Transverse colon (tissue), 3 donors: ENCODE measurements around the gene MYOZ3.

Source experiments
- EP300 ChIP-seq: sonication (generic); formaldehyde crosslinking; IDR thresholded peaks from one replicate; pipeline ENCODE4 v1.6.1; 2017; ENCODE audit warnings: antibody characterized with exemption, low read depth
- POLR2A ChIP-seq: fragments of 450-650 bp; IDR thresholded peaks from one replicate; pipeline ENCODE4 v1.6.1; 2016; ENCODE audit warnings: antibody characterized with exemption, mild to moderate bottlenecking, moderate library complexity
- TF ChIP-seq, protein P1 (sequence below), 5 experiments: fragments of 200-600 bp in 3 of 5; fragments of 450-650 bp in 2 of 5; sonication (generic) in 3 of 5; IDR thresholded peaks; 1 replicate in 2 of 5; 2 replicates in 3 of 5; pipeline ENCODE4 v1.5.1; 2016 to 2017; ENCODE audit warnings: antibody characterized with exemption in 5 of 5, inconsistent platforms in 3 of 5, mild to moderate bottlenecking in 2 of 5, moderate library complexity in 1 of 5

DNA sequence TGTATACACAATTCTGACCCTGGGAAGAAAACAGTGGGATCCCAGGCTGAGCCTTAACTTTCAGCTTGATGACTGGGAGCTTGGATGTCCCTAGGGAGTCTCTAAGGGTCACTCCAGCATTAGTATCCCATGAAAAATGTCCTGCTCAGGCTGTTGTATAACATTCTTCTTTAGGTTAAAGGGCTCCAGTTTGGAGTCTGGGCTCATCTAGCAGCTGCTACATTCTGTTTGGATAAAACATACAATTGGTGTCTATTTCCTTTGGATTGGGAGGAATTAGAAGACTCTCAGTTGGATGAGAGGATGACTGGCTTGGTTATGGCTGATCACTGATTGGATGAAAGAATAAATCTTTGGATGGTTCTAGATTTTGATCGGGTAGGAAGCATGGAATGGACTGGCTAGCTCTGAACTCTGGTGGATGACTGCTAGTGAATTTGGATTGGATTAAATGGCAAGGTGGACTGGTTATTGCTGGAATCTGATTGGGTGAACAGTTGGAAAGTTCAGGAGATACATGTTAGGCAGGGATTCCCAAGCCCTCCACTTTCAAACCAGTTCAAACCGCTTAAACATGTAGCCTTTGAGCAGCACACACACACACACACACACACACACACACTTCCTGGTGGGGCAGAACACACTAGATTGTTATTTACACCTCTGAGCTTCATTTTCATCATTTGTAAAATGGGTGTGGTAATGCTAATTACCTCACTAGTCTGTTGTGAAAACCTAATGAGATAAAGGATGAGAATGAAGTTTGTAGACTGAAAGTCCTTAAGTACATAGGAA lies 7.1 kb upstream of the MYOZ3 start:
- TF ChIP-seq, protein P1, sequence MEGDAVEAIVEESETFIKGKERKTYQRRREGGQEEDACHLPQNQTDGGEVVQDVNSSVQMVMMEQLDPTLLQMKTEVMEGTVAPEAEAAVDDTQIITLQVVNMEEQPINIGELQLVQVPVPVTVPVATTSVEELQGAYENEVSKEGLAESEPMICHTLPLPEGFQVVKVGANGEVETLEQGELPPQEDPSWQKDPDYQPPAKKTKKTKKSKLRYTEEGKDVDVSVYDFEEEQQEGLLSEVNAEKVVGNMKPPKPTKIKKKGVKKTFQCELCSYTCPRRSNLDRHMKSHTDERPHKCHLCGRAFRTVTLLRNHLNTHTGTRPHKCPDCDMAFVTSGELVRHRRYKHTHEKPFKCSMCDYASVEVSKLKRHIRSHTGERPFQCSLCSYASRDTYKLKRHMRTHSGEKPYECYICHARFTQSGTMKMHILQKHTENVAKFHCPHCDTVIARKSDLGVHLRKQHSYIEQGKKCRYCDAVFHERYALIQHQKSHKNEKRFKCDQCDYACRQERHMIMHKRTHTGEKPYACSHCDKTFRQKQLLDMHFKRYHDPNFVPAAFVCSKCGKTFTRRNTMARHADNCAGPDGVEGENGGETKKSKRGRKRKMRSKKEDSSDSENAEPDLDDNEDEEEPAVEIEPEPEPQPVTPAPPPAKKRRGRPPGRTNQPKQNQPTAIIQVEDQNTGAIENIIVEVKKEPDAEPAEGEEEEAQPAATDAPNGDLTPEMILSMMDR (IDR thresholded peaks at IDR 0.05), result no peak
- no peak for TF ChIP-seq POLR2A
- TF ChIP-seq EP300, result no peak
